GM12878 (cell line): Measurements from ENCODE around the gene ANKRD11. TPM values are rescaled to one million over a fixed set of nuclear protein-coding genes. Genes with fewer than 3 reads are reported as not detected.

Experiments used
- BCLAF1 ChIP-seq: fragments of 450-650 bp; IDR thresholded peaks from 2 replicates; pipeline ENCODE4 v1.6.1; 2017; ENCODE audit warnings: antibody characterized with exemption, mild to moderate bottlenecking, moderate library complexity
- E2F8 ChIP-seq: fragments of 450-650 bp; IDR thresholded peaks from 2 replicates; pipeline ENCODE4 v1.6.1; 2018; ENCODE audit warnings: mild to moderate bottlenecking, low read depth, moderate library complexity; ENCODE audit not compliant: partially characterized antibody
- FOS ChIP-seq: IDR thresholded peaks from 3 replicates; pipeline ENCODE4 v1.6.1; 2011; ENCODE audit warnings: borderline replicate concordance; ENCODE audit not compliant: insufficient read length; ENCODE audit errors: extremely low read depth
- KAT2A ChIP-seq: conservative IDR thresholded peaks from 2 replicates; pipeline ENCODE4 v1.6.1; 2011; ENCODE audit warnings: low read depth, low read length; ENCODE audit not compliant: control insufficient read depth
- SIN3A ChIP-seq: IDR thresholded peaks from 2 replicates; pipeline ENCODE4 v1.6.1; 2012; ENCODE audit warnings: low read depth, low read length, improper control_type of control experiment
- ZBTB11 ChIP-seq: fragments of 450-650 bp; formaldehyde crosslinking; IDR thresholded peaks from 2 replicates; pipeline ENCODE4 v1.5.0; 2022; ENCODE audit warnings: mild to moderate bottlenecking, missing genetic modification characterization
- polyA plus RNA-seq, 11 experiments: library from polyadenylated mRNA; depleted of rRNA in 4 of 11; unstranded in 6 of 11; stranded (reverse) in 5 of 11; fragments of >200 nt; fragmentation: Nextera tagmentation in 4 of 11; fragmentation: Illumina TruSeq in 1 of 11; extraction: Ambion mirVana in 4 of 11; extraction: Trizol in 1 of 11; gene quantifications; 1 replicate in 1 of 11; 2 replicates in 10 of 11; pipeline versions ENCODE4 v1.2.1 to v1.2.3, GENCODE V29; 2011 to 2016; ENCODE audit warnings: inconsistent platforms in 2 of 11, missing spikeins in 2 of 11, low read depth in 1 of 11
- total RNA-seq, 4 experiments: library from RNA; depleted of rRNA in 3 of 4; stranded (reverse); fragments of >200 nt in 3 of 4; fragmentation: Illumina TruSeq in 1 of 4; extraction: Trizol in 1 of 4; gene quantifications; 2 replicates each; pipeline versions ENCODE4 v1.2.1 to v1.2.3, GENCODE V29; 2013 to 2021

ANKRD11 gene
- total and polyA plus RNA-seq, 10 of the 15 experiments (the other 5 are each of a cell fraction or from before 2014, with no cell fraction given) = 5.1 to 103 (median 27.4) TPM

GRCh38 chr16:89371968-89372634 lies 118.3 kb downstream of the ANKRD11 start (continued):
- no peak for TF ChIP-seq E2F8
- no peak for TF ChIP-seq FOS
- no peak for TF ChIP-seq SIN3A
- no peak for TF ChIP-seq KAT2A
- TF ChIP-seq ZBTB11 (CRISPR knock-in tag) = no peak
- no peak for TF ChIP-seq BCLAF1
